ENCODE results near the gene SLC2A1.

DNA sequence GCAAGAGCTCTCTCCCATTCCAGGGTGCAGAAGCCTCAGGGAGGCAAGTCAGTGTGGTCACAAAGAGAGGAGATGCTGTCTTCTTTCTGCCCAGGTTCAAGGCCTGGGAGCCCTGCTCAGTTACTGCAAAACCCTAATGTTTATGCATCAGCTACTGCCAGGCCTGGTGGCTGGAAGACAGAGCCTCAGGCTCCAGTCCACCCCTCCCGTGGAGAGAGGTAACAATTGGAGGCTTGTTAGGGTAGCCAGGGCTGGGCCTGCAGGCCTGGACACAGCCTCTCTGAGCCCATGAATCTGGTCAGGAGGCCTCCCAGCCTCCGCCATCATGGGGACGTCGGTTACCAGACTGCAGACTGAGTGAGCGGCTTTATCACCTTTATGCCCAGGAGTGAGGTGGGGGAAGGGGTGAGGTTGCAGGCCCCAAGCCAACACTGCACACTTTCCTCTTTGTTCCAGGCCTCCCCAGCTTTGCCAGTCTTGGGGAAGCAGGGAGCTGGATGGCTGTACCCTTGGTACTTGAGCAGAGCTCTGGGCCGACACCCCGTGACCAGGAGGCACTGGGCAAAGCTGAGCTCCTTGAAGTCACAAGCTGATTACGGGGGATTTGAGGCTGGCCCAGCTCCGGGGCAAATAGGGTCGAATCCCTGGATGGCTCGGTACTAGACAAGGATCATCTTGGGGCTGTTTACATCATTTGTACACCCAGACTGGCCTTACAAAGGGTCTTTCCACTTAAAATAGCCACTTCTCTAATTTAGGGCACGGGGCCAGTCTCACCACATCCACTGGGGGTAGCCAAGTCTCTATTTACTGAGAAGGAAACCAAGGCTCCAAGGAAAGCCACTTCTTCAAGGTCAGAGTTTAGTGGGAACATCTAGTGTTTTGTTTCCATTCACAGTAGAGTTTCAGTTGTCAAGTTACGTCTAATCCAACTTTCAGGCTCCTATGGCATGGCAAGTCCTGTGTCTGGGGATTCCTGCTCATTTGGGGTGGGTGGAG is 5.2 kb downstream of the SLC2A1 start:
- TF ChIP-seq POLR2A (IDR thresholded peaks at IDR 0.05) (no peak), CTCF (IDR thresholded peaks at IDR 0.05) (no peak), POLR2AphosphoS5 (IDR thresholded peaks at IDR 0.05) (no peak)
